Neutrophil (primary cell): Measurements from ENCODE around the gene AS3MT.

Source experiments
- H3K27ac ChIP-seq: fragments of 200-600 bp; sonication (generic); 2 replicates; pipeline ENCODE4 v1.5.1; 2016; ENCODE audit warnings: mild to moderate bottlenecking, moderate library complexity
- H3K27me3 ChIP-seq: fragments of 200-600 bp; sonication (generic); 2 replicates; pipeline ENCODE4 v1.6.0; 2016; ENCODE audit warnings: mild to moderate bottlenecking
- H3K36me3 ChIP-seq: fragments of 200-600 bp; sonication (generic); 2 replicates; pipeline ENCODE4 v1.5.1; 2017
- H3K4me1 ChIP-seq, 2 experiments: fragments of 200-600 bp in 1 of 2; sonication (generic) in 1 of 2; 1 replicate in 1 of 2; 2 replicates in 1 of 2; pipeline versions ENCODE4 v1.5.1 to v1.6.1; 2013 to 2016; ENCODE audit warnings: low read depth in 1 of 2, low read length in 1 of 2, mild to moderate bottlenecking in 1 of 2, moderate library complexity in 1 of 2; ENCODE audit not compliant: control insufficient read depth in 1 of 2, insufficient read depth in 1 of 2
- H3K4me3 ChIP-seq, 2 experiments: fragments of 200-600 bp in 1 of 2; sonication (generic) in 1 of 2; 1 replicate in 1 of 2; 2 replicates in 1 of 2; pipeline ENCODE4 v1.5.1; 2013 to 2016; ENCODE audit warnings: low read depth in 1 of 2, low read length in 1 of 2, mild to moderate bottlenecking in 1 of 2, moderate library complexity in 1 of 2
- H3K9me3 ChIP-seq: fragments of 200-600 bp; sonication (generic); 2 replicates; pipeline ENCODE4 v1.5.1; 2016
- TF ChIP-seq, protein P1 (sequence below): fragments of 200-600 bp; sonication (generic); IDR thresholded peaks from 2 replicates; pipeline ENCODE4 v1.5.1; 2016; ENCODE audit warnings: antibody characterized with exemption

The AS3MT gene

DNA sequence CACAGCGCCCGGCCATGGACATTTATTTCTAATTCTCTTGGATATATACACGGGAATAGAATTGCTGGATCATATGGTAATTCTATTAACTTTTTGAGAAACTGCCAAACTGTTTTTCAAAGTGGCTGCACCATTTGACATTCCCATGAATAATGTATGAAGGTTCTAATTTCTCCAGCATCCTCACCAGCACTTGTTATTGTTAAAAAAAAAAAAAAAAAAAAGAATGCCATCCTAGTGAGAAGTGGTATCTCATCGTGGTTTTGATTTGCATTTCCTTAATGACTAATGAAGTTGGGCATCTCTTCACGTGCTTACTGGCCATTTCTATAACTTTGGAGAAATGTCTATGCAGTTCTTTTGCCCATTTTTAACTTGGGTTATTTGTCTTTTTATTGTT lies 62.4 kb downstream of the AS3MT start:
- Histone ChIP-seq H3K27me3 (no peaks in the 10 kb centered on the region), H3K4me3 (no peak overlapping the region), H3K27ac (no peak overlapping the region), H3K4me1 (peaks cover 4 to 10% of the 10 kb centered on the region in 2 experiments), H3K36me3 (no peaks in the 10 kb centered on the region), H3K9me3 (no peaks in the 10 kb centered on the region)
- TF ChIP-seq, protein P1, sequence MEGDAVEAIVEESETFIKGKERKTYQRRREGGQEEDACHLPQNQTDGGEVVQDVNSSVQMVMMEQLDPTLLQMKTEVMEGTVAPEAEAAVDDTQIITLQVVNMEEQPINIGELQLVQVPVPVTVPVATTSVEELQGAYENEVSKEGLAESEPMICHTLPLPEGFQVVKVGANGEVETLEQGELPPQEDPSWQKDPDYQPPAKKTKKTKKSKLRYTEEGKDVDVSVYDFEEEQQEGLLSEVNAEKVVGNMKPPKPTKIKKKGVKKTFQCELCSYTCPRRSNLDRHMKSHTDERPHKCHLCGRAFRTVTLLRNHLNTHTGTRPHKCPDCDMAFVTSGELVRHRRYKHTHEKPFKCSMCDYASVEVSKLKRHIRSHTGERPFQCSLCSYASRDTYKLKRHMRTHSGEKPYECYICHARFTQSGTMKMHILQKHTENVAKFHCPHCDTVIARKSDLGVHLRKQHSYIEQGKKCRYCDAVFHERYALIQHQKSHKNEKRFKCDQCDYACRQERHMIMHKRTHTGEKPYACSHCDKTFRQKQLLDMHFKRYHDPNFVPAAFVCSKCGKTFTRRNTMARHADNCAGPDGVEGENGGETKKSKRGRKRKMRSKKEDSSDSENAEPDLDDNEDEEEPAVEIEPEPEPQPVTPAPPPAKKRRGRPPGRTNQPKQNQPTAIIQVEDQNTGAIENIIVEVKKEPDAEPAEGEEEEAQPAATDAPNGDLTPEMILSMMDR, result no peak

DNA sequence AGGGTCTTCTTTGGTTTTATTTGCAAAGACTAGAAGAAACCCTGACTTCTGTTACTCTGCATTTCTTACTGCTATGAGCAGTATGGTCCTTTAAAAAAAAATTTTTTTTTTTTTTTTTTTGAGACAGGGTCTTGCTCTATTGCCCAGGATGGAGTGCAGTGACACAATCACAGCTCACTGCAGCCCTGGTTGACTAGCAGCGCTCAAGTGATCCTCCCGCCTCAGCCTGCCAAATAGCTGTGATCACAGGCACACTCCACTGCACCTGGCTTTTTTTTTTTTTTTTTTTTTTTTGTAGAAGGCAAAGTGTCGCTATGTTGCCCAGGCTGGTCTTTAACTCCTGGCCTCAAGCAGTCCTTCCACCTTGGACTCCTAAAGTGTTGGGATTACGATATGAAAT lies 66.2 kb downstream of the AS3MT start:
- H3K36me3 ChIP-seq, result no peaks in the 10 kb centered on the region
- H3K9me3 ChIP-seq, result no peaks in the 10 kb centered on the region
- no peaks in the 10 kb centered on the region for H3K27me3 ChIP-seq
- TF ChIP-seq, protein P1, result no peak
- H3K27ac ChIP-seq, result no peak overlapping the region
- no peak overlapping the region for H3K4me3 ChIP-seq
- peaks cover 0 to 4% of the 10 kb centered on the region in 2 experiments for H3K4me1 ChIP-seq

DNA sequence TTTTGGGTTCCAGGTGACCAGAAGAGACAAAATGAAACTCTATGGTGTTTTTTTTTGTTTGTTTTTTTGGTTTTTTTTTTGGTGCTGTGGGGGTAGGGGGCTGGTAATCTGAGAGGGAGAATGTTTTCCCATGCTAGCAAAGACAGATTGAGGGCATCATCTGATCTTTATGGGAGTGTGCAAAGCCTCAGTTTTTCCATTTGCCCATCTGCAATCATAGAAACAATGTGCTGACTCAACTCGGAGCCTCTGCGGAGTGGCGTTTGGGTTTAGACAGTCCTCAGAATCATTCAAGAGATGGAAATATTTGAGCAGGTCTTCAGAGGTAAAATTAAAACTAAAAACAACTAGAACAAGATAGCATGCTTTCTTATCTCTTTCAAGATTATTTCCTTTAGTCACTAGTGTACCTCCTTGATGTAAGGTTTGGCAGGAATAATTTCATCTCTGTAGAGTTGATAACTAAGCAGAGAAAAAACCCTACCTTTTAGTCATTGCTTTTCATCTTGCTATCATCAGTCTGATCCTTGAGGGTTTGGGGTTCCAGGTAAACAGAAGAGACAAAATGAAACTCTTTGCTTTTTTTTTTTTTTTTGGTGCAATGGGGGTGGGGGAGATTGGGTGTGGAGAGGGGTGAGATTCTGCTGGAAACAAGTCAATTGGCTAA lies 66.8 kb downstream of the AS3MT start:
- H3K27ac ChIP-seq, result no peak overlapping the region

DNA sequence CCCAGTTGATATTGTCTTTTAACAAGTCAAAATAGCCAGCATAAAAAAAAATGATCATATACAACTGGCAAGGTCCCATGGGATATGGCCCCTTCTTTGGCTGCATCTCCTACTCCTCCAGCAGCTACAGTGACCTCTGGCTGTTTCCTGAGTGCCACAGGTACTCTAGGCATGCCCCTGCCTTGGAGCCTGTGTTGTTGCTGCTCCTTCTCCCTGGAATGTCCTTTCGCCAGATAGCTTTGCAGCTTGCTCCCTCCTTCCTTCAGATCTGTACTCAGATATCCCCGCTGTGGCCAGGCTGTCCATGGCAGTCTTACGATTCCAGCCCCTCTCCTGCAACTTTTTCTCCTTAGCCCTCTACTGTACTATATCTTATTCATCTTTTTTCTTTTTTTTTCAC lies 72.1 kb downstream of the AS3MT start:
- no peaks in the 10 kb centered on the region for H3K9me3 ChIP-seq
- no peaks in the 10 kb centered on the region for H3K36me3 ChIP-seq
- TF ChIP-seq, protein P1, result no peak
- peaks cover 0 to 4% of the 10 kb centered on the region in 2 experiments for H3K4me1 ChIP-seq
- no peaks in the 10 kb centered on the region for H3K27me3 ChIP-seq
- H3K27ac ChIP-seq, result no peak overlapping the region
- no peak overlapping the region for H3K4me3 ChIP-seq

More for the DNA sequence above, 66.8 kb downstream of the AS3MT start:
- Histone ChIP-seq H3K4me1 (peaks cover 0 to 4% of the 10 kb centered on the region in 2 experiments), H3K9me3 (no peaks in the 10 kb centered on the region), H3K36me3 (no peaks in the 10 kb centered on the region), H3K4me3 (no peak overlapping the region), H3K27me3 (no peaks in the 10 kb centered on the region)
- TF ChIP-seq, protein P1, result no peak

DNA sequence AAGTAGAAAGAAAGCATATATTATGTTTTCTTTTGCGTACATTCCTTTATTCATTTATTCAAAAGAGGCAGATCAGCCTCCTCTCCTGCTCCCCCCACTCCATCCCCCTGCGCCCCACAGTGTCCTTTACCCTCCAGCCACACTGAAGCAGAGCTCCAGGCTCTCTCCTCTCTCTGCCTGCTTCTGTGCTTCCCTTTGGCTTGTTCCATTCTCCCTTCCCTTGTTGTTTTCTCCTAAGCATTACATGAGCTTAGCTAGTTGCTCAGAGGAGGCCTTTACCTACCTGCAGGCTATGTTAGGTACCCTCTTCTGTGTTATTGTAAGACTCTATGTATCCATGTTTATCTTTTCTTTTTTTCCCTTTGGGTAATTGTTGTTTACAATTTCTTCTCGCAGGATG lies 76.2 kb downstream of the AS3MT start:
- Histone ChIP-seq H3K36me3 (no peaks in the 10 kb centered on the region), H3K4me3 (no peak overlapping the region), H3K9me3 (no peaks in the 10 kb centered on the region), H3K4me1 (no peaks in the 10 kb centered on the region), H3K27me3 (no peaks in the 10 kb centered on the region), H3K27ac (no peak overlapping the region)
- TF ChIP-seq, protein P1, result no peak
